GM12872 (cell line): ENCODE data around the gene SMG9.

Source experiments
- CTCF ChIP-seq: IDR thresholded peaks from 3 replicates; pipeline ENCODE4 v1.5.1; 2011; ENCODE audit warnings: low read depth, mild to moderate bottlenecking, low read length, moderate library complexity; ENCODE audit not compliant: insufficient read depth

Gene SMG9

GRCh38 chr19:43748205-43748594 is 6.6 kb downstream of the SMG9 start:
- TF ChIP-seq CTCF = no peak

GRCh38 chr19:43747557-43748204 is 7.1 kb downstream of the SMG9 start:
- no peak for TF ChIP-seq CTCF

GRCh38 chr19:43743059-43743458 is 11.7 kb downstream of the SMG9 start:
- TF ChIP-seq CTCF = no peak

GRCh38 chr19:43741075-43741825 is 13.5 kb downstream of the SMG9 start:
- no peak for TF ChIP-seq CTCF

GRCh38 chr19:43739439-43740235 is 15.1 kb downstream of the SMG9 start:
- no peak for TF ChIP-seq CTCF

- no peak for TF ChIP-seq CTCF
These were observed 16.0 kb downstream of the SMG9 start for GRCh38 chr19:43738780-43739211.

- no peak for TF ChIP-seq CTCF
These were observed 18.8 kb downstream of the SMG9 start for GRCh38 chr19:43735957-43736356.
